ENCODE measurements around the gene PTH2. TPM values are rescaled to one million over a fixed set of nuclear protein-coding genes. Genes with fewer than 3 reads are reported as not detected.

PTH2 gene
- total and polyA plus RNA-seq, 10 of the 15 experiments (the other 5 are each of a cell fraction or from before 2014, with no cell fraction given) = not detected

GRCh38 chr19:49463960-49464740 is 40.9 kb upstream of the PTH2 start (continued):
- TF ChIP-seq NFYA (IDR thresholded peaks at IDR 0.05; ENCODE audit: borderline replicate concordance, low read depth, low read length) (no peak), ZNF207 (IDR thresholded peaks at IDR 0.05; ENCODE audit: borderline replicate concordance) (no peak), KAT2A (conservative IDR thresholded peaks at IDR 0.05; ENCODE audit: control insufficient read depth, low read depth, low read length) (no peak), FOS (IDR thresholded peaks at IDR 0.05; ENCODE audit: borderline replicate concordance, extremely low read depth, insufficient read length) (no peak)
- TF ChIP-seq, protein P1, sequence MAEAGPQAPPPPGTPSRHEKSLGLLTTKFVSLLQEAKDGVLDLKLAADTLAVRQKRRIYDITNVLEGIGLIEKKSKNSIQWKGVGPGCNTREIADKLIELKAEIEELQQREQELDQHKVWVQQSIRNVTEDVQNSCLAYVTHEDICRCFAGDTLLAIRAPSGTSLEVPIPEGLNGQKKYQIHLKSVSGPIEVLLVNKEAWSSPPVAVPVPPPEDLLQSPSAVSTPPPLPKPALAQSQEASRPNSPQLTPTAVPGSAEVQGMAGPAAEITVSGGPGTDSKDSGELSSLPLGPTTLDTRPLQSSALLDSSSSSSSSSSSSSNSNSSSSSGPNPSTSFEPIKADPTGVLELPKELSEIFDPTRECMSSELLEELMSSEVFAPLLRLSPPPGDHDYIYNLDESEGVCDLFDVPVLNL (IDR thresholded peaks at IDR 0.05; ENCODE audit: low read depth, low read length) = no peak

DNA sequence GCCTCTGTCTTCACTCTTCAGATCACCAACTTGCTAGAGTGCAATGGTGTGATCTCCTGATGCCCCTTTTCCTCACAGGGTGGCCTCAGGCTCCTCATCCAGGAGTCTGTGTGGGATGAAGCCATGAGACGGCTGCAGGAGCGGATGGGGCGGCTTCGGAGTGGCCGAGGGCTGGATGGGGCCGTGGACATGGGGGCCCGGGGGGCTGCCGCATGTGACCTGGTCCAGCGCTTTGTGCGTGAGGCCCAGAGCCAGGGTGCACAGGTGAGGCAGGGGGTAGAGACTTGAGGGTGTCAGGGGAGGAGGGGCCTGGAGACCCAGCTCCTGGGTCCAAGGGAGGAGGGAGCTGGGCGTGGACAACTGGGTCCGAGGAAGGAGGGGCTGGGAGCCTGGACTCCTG is 39.3 kb upstream of the PTH2 start:
- ChIA-PET RAD21 (ENCODE audit: unreplicated experiment) (no interaction called here), SMC1A (ENCODE audit: uncharacterized antibody, unreplicated experiment) (no interaction called here), CTCF (no interaction called here), POLR2A (no interaction called here)
- in situ Hi-C loops (cut with MboI) = no loop called here
- intact Hi-C loops (cut with micrococcal nuclease; ENCODE audit: unreplicated experiment) = no loop called here
- peaks cover 17% of the 10 kb centered on the region for H3K4me1 ChIP-seq (ENCODE audit: control insufficient read depth, insufficient read depth, low read length)
- DNase-seq (ENCODE audit: low read depth, low spot score) (no peak), ATAC-seq (no peak), FAIRE-seq (no peak)
- WGBS (ENCODE audit: insufficient coverage, insufficient replicate concordance, low lambda C conversion rate, missing lambda C conversion rate) = 95% methylated on average over 11 of the region's 12 CpGs
- H3K4me3 ChIP-seq = no peak overlapping the region
- peaks cover 2 to 5% of the 10 kb centered on the region in 2 experiments for H3K36me3 ChIP-seq (ENCODE audit: control insufficient read depth in 2 of 2, insufficient read depth in 2 of 2, low read length in 1 of 2)
- BruUV-seq (replicated peaks) = no TSS peak
- peaks cover 2% of the 10 kb centered on the region; the same call in 1 of the 2 replicates for H3K79me2 ChIP-seq (ENCODE audit: control insufficient read depth, insufficient read depth, low read length)
- H4K20me1 ChIP-seq (ENCODE audit: control insufficient read depth, insufficient read depth) = no peaks in the 10 kb centered on the region
- H3K27ac ChIP-seq (ENCODE audit: control insufficient read depth, insufficient read depth) = no peak overlapping the region
- H3K4me2 ChIP-seq (ENCODE audit: control insufficient read depth, insufficient read depth) = no peak overlapping the region
- no peaks in the 10 kb centered on the region for H3K9me3 ChIP-seq (replicated peaks; ENCODE audit: control insufficient read depth, insufficient read depth, low read length)
- no peak overlapping the region for H3K9ac ChIP-seq (ENCODE audit: control insufficient read depth, insufficient read depth, low read length)
- H3K27me3 ChIP-seq (replicated peaks in 1 of 2; ENCODE audit: control insufficient read depth in 2 of 2, insufficient read depth in 2 of 2, low read length in 1 of 2) = no peaks in the 10 kb centered on the region
- H2AFZ ChIP-seq (ENCODE audit: control insufficient read depth, low read depth, low read length) = no peak overlapping the region
- TF ChIP-seq POLR2AphosphoS2 (IDR thresholded peaks at IDR 0.05; ENCODE audit: low read depth, low read length) = no peak
- no peak for TF ChIP-seq ZBTB33 (IDR thresholded peaks at IDR 0.05)
- no peak for TF ChIP-seq MEF2B (IDR thresholded peaks at IDR 0.05; ENCODE audit: partially characterized antibody, poor library complexity, severe bottlenecking)
- no peak for TF ChIP-seq YBX1 (IDR thresholded peaks at IDR 0.05)
- TF ChIP-seq, protein P2, sequence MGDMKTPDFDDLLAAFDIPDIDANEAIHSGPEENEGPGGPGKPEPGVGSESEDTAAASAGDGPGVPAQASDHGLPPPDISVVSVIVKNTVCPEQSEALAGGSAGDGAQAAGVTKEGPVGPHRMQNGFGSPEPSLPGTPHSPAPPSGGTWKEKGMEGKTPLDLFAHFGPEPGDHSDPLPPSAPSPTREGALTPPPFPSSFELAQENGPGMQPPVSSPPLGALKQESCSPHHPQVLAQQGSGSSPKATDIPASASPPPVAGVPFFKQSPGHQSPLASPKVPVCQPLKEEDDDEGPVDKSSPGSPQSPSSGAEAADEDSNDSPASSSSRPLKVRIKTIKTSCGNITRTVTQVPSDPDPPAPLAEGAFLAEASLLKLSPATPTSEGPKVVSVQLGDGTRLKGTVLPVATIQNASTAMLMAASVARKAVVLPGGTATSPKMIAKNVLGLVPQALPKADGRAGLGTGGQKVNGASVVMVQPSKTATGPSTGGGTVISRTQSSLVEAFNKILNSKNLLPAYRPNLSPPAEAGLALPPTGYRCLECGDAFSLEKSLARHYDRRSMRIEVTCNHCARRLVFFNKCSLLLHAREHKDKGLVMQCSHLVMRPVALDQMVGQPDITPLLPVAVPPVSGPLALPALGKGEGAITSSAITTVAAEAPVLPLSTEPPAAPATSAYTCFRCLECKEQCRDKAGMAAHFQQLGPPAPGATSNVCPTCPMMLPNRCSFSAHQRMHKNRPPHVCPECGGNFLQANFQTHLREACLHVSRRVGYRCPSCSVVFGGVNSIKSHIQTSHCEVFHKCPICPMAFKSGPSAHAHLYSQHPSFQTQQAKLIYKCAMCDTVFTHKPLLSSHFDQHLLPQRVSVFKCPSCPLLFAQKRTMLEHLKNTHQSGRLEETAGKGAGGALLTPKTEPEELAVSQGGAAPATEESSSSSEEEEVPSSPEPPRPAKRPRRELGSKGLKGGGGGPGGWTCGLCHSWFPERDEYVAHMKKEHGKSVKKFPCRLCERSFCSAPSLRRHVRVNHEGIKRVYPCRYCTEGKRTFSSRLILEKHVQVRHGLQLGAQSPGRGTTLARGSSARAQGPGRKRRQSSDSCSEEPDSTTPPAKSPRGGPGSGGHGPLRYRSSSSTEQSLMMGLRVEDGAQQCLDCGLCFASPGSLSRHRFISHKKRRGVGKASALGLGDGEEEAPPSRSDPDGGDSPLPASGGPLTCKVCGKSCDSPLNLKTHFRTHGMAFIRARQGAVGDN (IDR thresholded peaks at IDR 0.05) = no peak
- TF ChIP-seq POLR2AphosphoS5 (IDR thresholded peaks at IDR 0.05; ENCODE audit: low read length) = no peak
- TF ChIP-seq FOXM1 (IDR thresholded peaks at IDR 0.05; ENCODE audit: low read depth, low read length) = no peak

Measured in GM12878 (cell line).